ENCODE data around the gene RELA.

The RELA gene

GRCh38 chr11:65615229-65615949, 47.3 kb downstream of the RELA start, which contains the start of gene PCNX3:
TSS of gene PCNX3 (plus strand) at chr11:65615776. CDS start at chr11:65616312, 536 bp downstream.
- in situ Hi-C loops (cut with HindIII; ENCODE audit: low sequenced_read_pairs): no loop called here

- in situ Hi-C loops (cut with HindIII; ENCODE audit: low sequenced_read_pairs): no loop called here
Observed at GRCh38 chr11:65613091-65613928, 49.4 kb downstream of the RELA start.

DNA sequence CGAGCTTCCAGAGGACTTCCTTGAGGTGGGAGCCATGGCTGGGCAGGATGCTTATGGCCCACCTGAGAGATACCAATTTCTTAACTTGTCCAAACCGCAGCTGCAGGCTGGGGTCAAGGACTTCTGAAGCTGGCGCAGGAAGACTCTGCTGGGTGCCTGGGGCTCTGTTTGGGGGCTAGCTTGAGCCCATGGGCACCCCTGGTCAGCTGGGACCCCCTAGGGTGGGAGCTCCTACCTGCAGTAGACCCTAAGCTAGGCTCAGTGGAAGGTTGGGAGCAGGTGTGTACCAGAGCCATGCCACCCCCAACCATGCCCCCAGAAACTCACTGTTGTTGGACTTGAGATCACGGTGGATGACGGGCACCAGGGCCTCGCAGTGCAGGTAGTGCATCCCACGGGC, 50.0 kb downstream of the RELA start:
- in situ Hi-C loops (cut with HindIII; ENCODE audit: low sequenced_read_pairs): no loop called here

GRCh38 chr11:65611758-65612603, 50.7 kb downstream of the RELA start:
- in situ Hi-C loops (cut with HindIII; ENCODE audit: low sequenced_read_pairs): no loop called here

- in situ Hi-C loops (cut with HindIII; ENCODE audit: low sequenced_read_pairs): no loop called here
Observed at GRCh38 chr11:65611028-65611757, 51.5 kb downstream of the RELA start.

- in situ Hi-C loops (cut with HindIII; ENCODE audit: low sequenced_read_pairs): no loop called here
Observed at GRCh38 chr11:65610404-65610803, 52.3 kb downstream of the RELA start.

GRCh38 chr11:65609665-65610064, 53.1 kb downstream of the RELA start:
- in situ Hi-C loops (cut with HindIII; ENCODE audit: low sequenced_read_pairs): no loop called here

DNA sequence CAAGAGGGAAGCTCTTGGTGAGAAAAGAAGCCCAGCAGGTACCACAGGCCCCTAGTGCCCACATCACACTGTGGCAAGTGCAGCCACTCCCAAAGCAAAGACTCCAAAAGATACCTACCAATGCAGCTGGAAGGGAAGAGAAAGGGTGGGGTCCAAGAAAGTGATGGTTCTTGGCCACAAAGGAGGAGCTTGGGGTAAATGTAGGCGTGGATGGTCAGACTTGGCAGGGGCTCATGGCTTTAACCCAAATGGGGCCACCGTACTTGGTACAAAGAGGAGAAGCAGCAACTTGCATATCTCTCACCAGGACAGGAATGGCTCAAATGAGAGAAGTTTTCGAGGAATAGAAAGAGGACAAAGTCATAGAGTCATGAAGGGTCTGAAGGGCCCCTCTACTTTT, 53.5 kb downstream of the RELA start:
- in situ Hi-C loops (cut with HindIII; ENCODE audit: low sequenced_read_pairs): no loop called here

- in situ Hi-C loops (cut with HindIII; ENCODE audit: low sequenced_read_pairs): no loop called here
Observed at GRCh38 chr11:65607614-65608426, 54.9 kb downstream of the RELA start.

GRCh38 chr11:65606876-65607613, 55.7 kb downstream of the RELA start:
- in situ Hi-C loops (cut with HindIII; ENCODE audit: low sequenced_read_pairs): no loop called here

DNA sequence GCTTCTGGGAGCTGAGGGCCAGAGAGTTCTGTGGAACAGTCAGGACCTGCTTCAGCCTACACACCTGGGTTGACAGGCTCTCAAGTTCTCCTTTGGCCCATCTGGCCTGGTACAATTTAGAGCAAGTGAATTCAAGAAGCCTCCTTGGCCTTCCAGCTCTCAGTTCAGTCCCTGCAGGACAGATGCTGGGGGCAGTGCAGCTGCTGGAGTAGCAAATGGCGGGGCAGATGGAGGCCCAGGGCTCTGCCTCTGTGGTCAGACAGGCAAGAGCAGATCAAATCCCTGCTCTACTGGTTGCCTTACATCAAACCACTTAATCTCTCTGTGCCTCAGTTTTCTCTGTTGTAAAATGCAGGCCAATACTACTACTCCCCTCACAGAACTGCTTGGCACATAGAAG, 58.5 kb downstream of the RELA start:
- in situ Hi-C loops (cut with HindIII; ENCODE audit: low sequenced_read_pairs): no loop called here
